ENCODE measurements around the gene CSNK2A1. TPM values are rescaled to one million over a fixed set of nuclear protein-coding genes. Genes with fewer than 3 reads are reported as not detected.

Gene CSNK2A1
- total and polyA plus RNA-seq, 2 donors from 2014 or later = 39.7 to 100 TPM

- Histone ChIP-seq H3K36me3 (ENCODE audit: control insufficient read depth in 2 of 3, insufficient read depth in 3 of 3, low read length in 3 of 3) (peaks cover 8 to 46% (median 29%) of the 10 kb centered on the region in 3 donors), H3K4me3 (ENCODE audit: low read length in 3 of 3) (no peak overlapping the region), H3K9ac (ENCODE audit: low read length in 3 of 3) (no peak overlapping the region), H3K4me1 (ENCODE audit: control insufficient read depth in 2 of 3, insufficient read depth in 2 of 3, low read depth in 1 of 3, low read length in 3 of 3) (peaks cover 0 to 11% (median 0%) of the 10 kb centered on the region in 3 donors), H3K27me3 (ENCODE audit: control insufficient read depth, insufficient read depth, low read length) (no peaks in the 10 kb centered on the region), H3K9me3 (ENCODE audit: control insufficient read depth in 2 of 3, insufficient read depth in 1 of 3, low read length in 3 of 3) (no peaks in the 10 kb centered on the region), H3K27ac (ENCODE audit: low read depth in 2 of 2, low read length in 2 of 2) (no peak overlapping the region)
- DNase-seq (no peak), FAIRE-seq (no peak)
- intact Hi-C loops (cut with DNase I) = no loop called here
- no peak for TF ChIP-seq CTCF (IDR thresholded peaks at IDR 0.05; ENCODE audit: borderline replicate concordance, extremely low read depth, insufficient read depth)
Observed at GRCh38 chr20:443223-443775, 100.3 kb downstream of the CSNK2A1 start.

- H3K9ac ChIP-seq (ENCODE audit: low read length in 3 of 3) = no peak overlapping the region
- FAIRE-seq (no peak), DNase-seq (no peak)
- TF ChIP-seq CTCF (IDR thresholded peaks at IDR 0.05; ENCODE audit: borderline replicate concordance, extremely low read depth, insufficient read depth) = no peak
- no peaks in the 10 kb centered on the region for H3K9me3 ChIP-seq (ENCODE audit: control insufficient read depth in 2 of 3, insufficient read depth in 1 of 3, low read length in 3 of 3)
- peaks cover 0 to 9% (median 0%) of the 10 kb centered on the region in 3 donors for H3K4me1 ChIP-seq (ENCODE audit: control insufficient read depth in 2 of 3, insufficient read depth in 2 of 3, low read depth in 1 of 3, low read length in 3 of 3)
- H3K27me3 ChIP-seq (ENCODE audit: control insufficient read depth, insufficient read depth, low read length) = no peaks in the 10 kb centered on the region
- intact Hi-C loops (cut with DNase I) = no loop called here
- H3K4me3 ChIP-seq (ENCODE audit: low read length in 3 of 3) = no peak overlapping the region
- no peak overlapping the region for H3K27ac ChIP-seq (ENCODE audit: low read depth in 2 of 2, low read length in 2 of 2)
- peaks cover 11 to 63% (median 48%) of the 10 kb centered on the region in 3 donors for H3K36me3 ChIP-seq (ENCODE audit: control insufficient read depth in 2 of 3, insufficient read depth in 3 of 3, low read length in 3 of 3)
Observed at GRCh38 chr20:440636-441035, 103.0 kb downstream of the CSNK2A1 start.

- FAIRE-seq (no peak), DNase-seq (no peak)
- intact Hi-C loops (cut with DNase I) = no loop called here
- H3K36me3 ChIP-seq (ENCODE audit: control insufficient read depth in 2 of 3, insufficient read depth in 3 of 3, low read length in 3 of 3) = peaks cover 11 to 68% (median 53%) of the 10 kb centered on the region in 3 donors
- no peak for TF ChIP-seq CTCF (IDR thresholded peaks at IDR 0.05; ENCODE audit: borderline replicate concordance, extremely low read depth, insufficient read depth)
- no peaks in the 10 kb centered on the region for H3K27me3 ChIP-seq (ENCODE audit: control insufficient read depth, insufficient read depth, low read length)
- H3K4me3 ChIP-seq (ENCODE audit: low read length in 3 of 3) = no peak overlapping the region
- peaks cover 0 to 6% (median 0%) of the 10 kb centered on the region in 3 donors for H3K4me1 ChIP-seq (ENCODE audit: control insufficient read depth in 2 of 3, insufficient read depth in 2 of 3, low read depth in 1 of 3, low read length in 3 of 3)
- H3K9me3 ChIP-seq (ENCODE audit: control insufficient read depth in 2 of 3, insufficient read depth in 1 of 3, low read length in 3 of 3) = no peaks in the 10 kb centered on the region
- no peak overlapping the region for H3K9ac ChIP-seq (ENCODE audit: low read length in 3 of 3)
- H3K27ac ChIP-seq (ENCODE audit: low read depth in 2 of 2, low read length in 2 of 2) = no peak overlapping the region
Observed at GRCh38 chr20:440148-440547, 103.4 kb downstream of the CSNK2A1 start.

Measured in kidney (tissue), 14 donors.